Retinal pigment epithelial cell (primary cell): ENCODE results near the gene RPL36.

Experiments used
- DNase-seq: peaks from one replicate; pipeline ENCODE4 v3.0.0-alpha.2; 2010; ENCODE audit warnings: low read depth
- H3K4me3 ChIP-seq: 2 replicates; pipeline ENCODE4 v1.5.1; 2011; ENCODE audit warnings: mild to moderate bottlenecking, low read length, control low read depth, moderate library complexity
- CTCF ChIP-seq: conservative IDR thresholded peaks from 2 replicates; pipeline ENCODE4 v1.5.1; 2011; ENCODE audit warnings: low read depth, low read length, control low read depth, inconsistent platforms

The RPL36 gene

GRCh38 chr19:5694956-5695648, 5.0 kb downstream of the RPL36 start:
- DNase-seq = no peak
- TF ChIP-seq CTCF = no peak
- no peak overlapping the region for H3K4me3 ChIP-seq

GRCh38 chr19:5695649-5696195, 5.6 kb downstream of the RPL36 start:
- TF ChIP-seq CTCF = no peak
- no peak for DNase-seq
- no peak overlapping the region for H3K4me3 ChIP-seq

DNA sequence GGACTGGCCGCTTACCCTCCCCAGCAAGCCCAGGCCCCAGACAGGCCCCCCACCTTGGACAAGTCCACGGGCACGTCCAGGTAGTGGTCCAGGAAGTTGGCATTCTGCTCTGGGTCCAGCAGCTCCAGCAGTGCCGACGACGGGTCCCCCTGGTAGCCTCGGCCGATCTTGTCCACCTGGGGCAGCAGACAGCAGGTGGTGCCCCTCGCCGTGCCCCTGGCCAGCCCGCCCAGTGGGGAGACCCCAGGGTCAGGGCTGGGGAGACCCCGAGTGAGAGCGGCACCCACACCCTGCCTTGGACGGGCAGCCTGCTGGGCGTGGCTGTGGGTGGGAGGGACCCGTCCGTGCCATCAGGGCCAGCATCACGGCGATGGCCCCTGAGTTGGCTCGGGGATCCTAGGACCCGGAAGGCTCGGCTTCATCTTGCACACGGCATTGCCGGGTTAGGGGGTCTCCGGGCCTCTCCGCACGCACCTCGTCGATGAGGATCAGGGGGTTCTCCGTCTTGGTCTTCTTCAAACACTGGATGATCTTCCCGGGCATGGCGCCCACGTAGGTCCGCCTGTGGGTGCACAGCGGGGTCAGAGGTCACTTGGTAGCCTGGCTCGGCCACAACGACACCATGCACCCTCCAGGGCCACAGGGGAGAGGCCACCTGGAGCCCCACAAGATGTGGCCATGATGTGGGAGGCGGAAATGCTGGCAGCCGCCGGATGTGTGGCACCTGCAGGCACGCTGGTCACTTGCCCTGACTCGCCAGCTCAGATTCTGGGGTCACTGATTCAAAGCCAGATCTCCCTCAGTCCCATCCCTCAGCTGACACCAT, 6.3 kb downstream of the RPL36 start:
- no peak overlapping the region for H3K4me3 ChIP-seq
- TF ChIP-seq CTCF = no peak
- no peak for DNase-seq

GRCh38 chr19:5697022-5697889, 7.2 kb downstream of the RPL36 start:
- no peak for TF ChIP-seq CTCF
- H3K4me3 ChIP-seq = no peak overlapping the region
- no peak for DNase-seq

GRCh38 chr19:5697890-5698634, 8.0 kb downstream of the RPL36 start:
- no peak for DNase-seq
- H3K4me3 ChIP-seq = no peak overlapping the region
- TF ChIP-seq CTCF = no peak
